Measurements from ENCODE around the gene CCNF.

DNA sequence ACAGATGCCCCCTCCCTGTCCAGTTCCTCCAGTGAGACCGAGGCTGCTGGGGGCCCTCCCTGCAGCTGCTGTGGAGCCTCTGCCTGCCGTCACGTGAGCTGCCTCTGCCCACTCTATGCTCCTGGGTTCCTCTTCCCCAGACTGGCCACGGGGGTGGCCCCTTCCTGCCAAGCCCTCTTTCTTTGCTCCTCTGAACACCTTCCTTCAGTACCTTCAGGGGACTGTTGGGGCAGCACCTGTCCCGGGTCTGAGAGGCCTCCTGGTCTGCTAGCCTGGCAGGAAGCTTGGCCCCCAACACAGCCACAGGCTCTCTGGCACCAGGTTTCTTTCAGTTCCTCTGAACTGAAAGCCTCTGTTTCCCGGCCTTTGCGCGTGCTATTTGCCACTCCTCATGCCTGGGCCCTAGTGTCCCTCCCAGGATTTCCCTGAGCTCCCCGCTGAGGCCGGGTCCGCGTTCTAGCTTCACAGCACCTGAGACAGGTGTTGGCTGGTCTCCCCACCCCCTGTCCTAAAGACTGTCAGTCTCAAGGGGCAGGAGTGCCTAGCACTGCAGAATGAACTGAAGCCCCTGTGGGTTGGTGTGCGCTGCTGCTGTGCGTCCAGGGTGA lies 77.9 kb downstream of the CCNF start:
- no peak for TF ChIP-seq CSRNP3 (CRISPR knock-in tag; IDR thresholded peaks at IDR 0.05)
- TF ChIP-seq, protein P1, sequence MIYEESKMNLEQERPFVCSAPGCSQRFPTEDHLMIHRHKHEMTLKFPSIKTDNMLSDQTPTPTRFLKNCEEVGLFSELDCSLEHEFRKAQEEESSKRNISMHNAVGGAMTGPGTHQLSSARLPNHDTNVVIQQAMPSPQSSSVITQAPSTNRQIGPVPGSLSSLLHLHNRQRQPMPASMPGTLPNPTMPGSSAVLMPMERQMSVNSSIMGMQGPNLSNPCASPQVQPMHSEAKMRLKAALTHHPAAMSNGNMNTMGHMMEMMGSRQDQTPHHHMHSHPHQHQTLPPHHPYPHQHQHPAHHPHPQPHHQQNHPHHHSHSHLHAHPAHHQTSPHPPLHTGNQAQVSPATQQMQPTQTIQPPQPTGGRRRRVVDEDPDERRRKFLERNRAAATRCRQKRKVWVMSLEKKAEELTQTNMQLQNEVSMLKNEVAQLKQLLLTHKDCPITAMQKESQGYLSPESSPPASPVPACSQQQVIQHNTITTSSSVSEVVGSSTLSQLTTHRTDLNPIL (CRISPR knock-in tag; IDR thresholded peaks at IDR 0.05; ENCODE audit: low read depth): no peak
- TF ChIP-seq ZNF565 (CRISPR knock-in tag; conservative IDR thresholded peaks at IDR 0.05; ENCODE audit: low read depth): no peak
- no peak for TF ChIP-seq OSR1 (CRISPR knock-in tag; IDR thresholded peaks at IDR 0.05)
- TF ChIP-seq ZNF8 (CRISPR knock-in tag; IDR thresholded peaks at IDR 0.05): no peak
- no peak for TF ChIP-seq ZNF70 (CRISPR knock-in tag; IDR thresholded peaks at IDR 0.05)
- no peak for TF ChIP-seq ZFP3 (CRISPR knock-in tag; IDR thresholded peaks at IDR 0.05)
- TF ChIP-seq POU6F1 (CRISPR knock-in tag; IDR thresholded peaks at IDR 0.05; ENCODE audit: borderline replicate concordance, low read depth): no peak
- TF ChIP-seq ZFP30 (CRISPR knock-in tag; IDR thresholded peaks at IDR 0.05): no peak

Measured in SK-N-SH treated with all-trans-retinoic acid at 6 μM for 48 hours (cell line).